DND-41 (cell line): ENCODE results near the gene IQCF5.

Experiments used
- EZH2 ChIP-seq: IDR thresholded peaks from 3 replicates; pipeline ENCODE4 v1.6.1; 2012; ENCODE audit warnings: borderline replicate concordance, low read depth, mild to moderate bottlenecking, moderate library complexity, low read length, inconsistent platforms; ENCODE audit not compliant: severe bottlenecking
- TF ChIP-seq, protein P1 (sequence below): IDR thresholded peaks from 2 replicates; pipeline ENCODE4 v1.5.1; 2012; ENCODE audit warnings: borderline replicate concordance, low read length, moderate library complexity, mild to moderate bottlenecking; ENCODE audit not compliant: poor library complexity, severe bottlenecking; ENCODE audit errors: extremely low read depth

- TF ChIP-seq, protein P1, sequence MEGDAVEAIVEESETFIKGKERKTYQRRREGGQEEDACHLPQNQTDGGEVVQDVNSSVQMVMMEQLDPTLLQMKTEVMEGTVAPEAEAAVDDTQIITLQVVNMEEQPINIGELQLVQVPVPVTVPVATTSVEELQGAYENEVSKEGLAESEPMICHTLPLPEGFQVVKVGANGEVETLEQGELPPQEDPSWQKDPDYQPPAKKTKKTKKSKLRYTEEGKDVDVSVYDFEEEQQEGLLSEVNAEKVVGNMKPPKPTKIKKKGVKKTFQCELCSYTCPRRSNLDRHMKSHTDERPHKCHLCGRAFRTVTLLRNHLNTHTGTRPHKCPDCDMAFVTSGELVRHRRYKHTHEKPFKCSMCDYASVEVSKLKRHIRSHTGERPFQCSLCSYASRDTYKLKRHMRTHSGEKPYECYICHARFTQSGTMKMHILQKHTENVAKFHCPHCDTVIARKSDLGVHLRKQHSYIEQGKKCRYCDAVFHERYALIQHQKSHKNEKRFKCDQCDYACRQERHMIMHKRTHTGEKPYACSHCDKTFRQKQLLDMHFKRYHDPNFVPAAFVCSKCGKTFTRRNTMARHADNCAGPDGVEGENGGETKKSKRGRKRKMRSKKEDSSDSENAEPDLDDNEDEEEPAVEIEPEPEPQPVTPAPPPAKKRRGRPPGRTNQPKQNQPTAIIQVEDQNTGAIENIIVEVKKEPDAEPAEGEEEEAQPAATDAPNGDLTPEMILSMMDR, result no peak
- no peak for TF ChIP-seq EZH2
These were observed 16.0 kb upstream of the IQCF5 start for GRCh38 chr3:51891242-51892039.
